AG04449 (cell line): ENCODE data around the gene SPATA9.
"Not testable (repeated sequence)": the region's sequence is repeated elsewhere in the genome, so short reads cannot be mapped to it uniquely, and the experiment has no call there.

ENCODE experiments used
- CTCF ChIA-PET: fragments of 350-600 bp; formaldehyde crosslinking; extraction: SDS; loops from one replicate; lab custom pipeline; 2021; ENCODE audit warnings: antibody characterized with exemption; lab: Yijun Ruan, JAX
- POLR2A ChIA-PET: fragments of 400-600, 350-600 bp; formaldehyde crosslinking; extraction: SDS; loops from one replicate; lab custom pipeline; 2020; ENCODE audit warnings: antibody characterized with exemption, inconsistent platforms; lab: Yijun Ruan, JAX
- DNase-seq: peaks from one replicate; pipeline ENCODE4 v3.0.0-alpha.2; 2010; ENCODE audit warnings: low read depth, low spot score
- H3K4me3 ChIP-seq: 2 replicates; pipeline ENCODE4 v1.5.1; 2011; ENCODE audit warnings: low read depth, mild to moderate bottlenecking, control low read depth, low read length
- CTCF ChIP-seq: IDR thresholded peaks from one replicate; pipeline ENCODE4 v1.5.1; 2011; ENCODE audit warnings: mild to moderate bottlenecking, moderate library complexity, low read length, control low read depth, inconsistent platforms; ENCODE audit not compliant: insufficient read depth; ENCODE audit errors: missing control alignments

The SPATA9 gene

GRCh38 chr5:95652849-95653248, 29.9 kb downstream of the SPATA9 start:
- H3K4me3 ChIP-seq, result no peak overlapping the region
- ChIA-PET POLR2A (no interaction called here), CTCF (interaction anchor here (1.0 to 3.0 kb wide), 5 partner anchors 10 to 194 kb away, joined by 3 to 21 read pairs (median 6); no protein-coding TSS in a partner anchor)

GRCh38 chr5:95649842-95650620, 32.8 kb downstream of the SPATA9 start:
- no peak overlapping the region for H3K4me3 ChIP-seq
- TF ChIP-seq CTCF, result no peak
- DNase-seq, result no peak
- ChIA-PET POLR2A (no interaction called here), CTCF (interaction anchor here (0.9 to 2.6 kb wide), 2 partner anchors 8 to 14 kb away, joined by 5 to 21 read pairs; no protein-coding TSS in a partner anchor)

More at GRCh38 chr5:95652849-95653248, 29.9 kb downstream of the SPATA9 start:
- TF ChIP-seq CTCF, result no peak
- DNase-seq, result no peak

GRCh38 chr5:95649274-95649673, 33.5 kb downstream of the SPATA9 start:
- ChIA-PET POLR2A (no interaction called here), CTCF (interaction anchor here (0.7 kb wide), 1 partner anchor 15 kb away, joined by 5 read pairs; no protein-coding TSS in a partner anchor)
- TF ChIP-seq CTCF, result no peak
- DNase-seq, result no peak
- no peak overlapping the region for H3K4me3 ChIP-seq

GRCh38 chr5:95647886-95648860, 34.6 kb downstream of the SPATA9 start:
- no peak for TF ChIP-seq CTCF
- ChIA-PET CTCF (interaction anchor here (0.5 to 8.4 kb wide), 12 partner anchors 13 to 198 kb away, joined by 3 to 222 read pairs (median 5); partner anchors contain the start of gene RHOBTB3), POLR2A (interaction anchor here (1.9 kb wide), 1 partner anchor 83 kb away, joined by 17 read pairs; the partner anchor contains the start of gene RHOBTB3)
- no peak for DNase-seq
- no peak overlapping the region for H3K4me3 ChIP-seq

GRCh38 chr5:95646569-95647431, 36.0 kb downstream of the SPATA9 start, which contains the start of gene RFESD:
Gene RFESD, plus strand, starts transcription at chr5:95646777. Its CDS starts 5,495 bp downstream, at chr5:95652272.
- H3K4me3 ChIP-seq, result peak within 1 kb of the TSS; percentile 63
- DNase-seq, result peak; percentile 58
- peak; percentile 18 for TF ChIP-seq CTCF
- POLR2A ChIA-PET, result interaction anchor here (0.6 to 1.9 kb wide), 13 partner anchors 9 to 205 kb away, joined by 3 to 17 read pairs (median 3); partner anchors contain the start of genes ARSK, RHOBTB3 and SKIC3
- CTCF ChIA-PET, result interaction anchor here (0.6 to 8.4 kb wide), 22 partner anchors 9 to 215 kb away, joined by 3 to 222 read pairs (median 5); partner anchors contain the start of gene RHOBTB3

- ChIA-PET CTCF (interaction anchor here (0.9 to 8.4 kb wide), 16 partner anchors 9 to 200 kb away, joined by 3 to 222 read pairs (median 6); partner anchors contain the start of gene RHOBTB3), POLR2A (interaction anchor here (0.9 to 1.9 kb wide), 10 partner anchors 9 to 206 kb away, joined by 3 to 17 read pairs (median 3); partner anchors contain the start of genes ARSK, RHOBTB3 and SKIC3)
- H3K4me3 ChIP-seq, DNase-seq: not testable (repeated sequence)
These were observed 36.6 kb downstream of the SPATA9 start for GRCh38 chr5:95646226-95646568.
